ENCODE measurements around the gene BCL2L11.

Gene BCL2L11

GRCh38 chr2:111145951-111146350 lies 25.2 kb downstream of the BCL2L11 start:
- H3K4me3 ChIP-seq (ENCODE audit: low read depth, low read length) = no peak overlapping the region
- in situ Hi-C loops (cut with HindIII; ENCODE audit: low sequenced_read_pairs) = loop anchor here (25.0 kb wide), 1 partner anchor 541 kb away; no protein-coding TSS in a partner anchor
- no peak for DNase-seq (ENCODE audit: low read depth, low spot score)
- TF ChIP-seq, protein P1, sequence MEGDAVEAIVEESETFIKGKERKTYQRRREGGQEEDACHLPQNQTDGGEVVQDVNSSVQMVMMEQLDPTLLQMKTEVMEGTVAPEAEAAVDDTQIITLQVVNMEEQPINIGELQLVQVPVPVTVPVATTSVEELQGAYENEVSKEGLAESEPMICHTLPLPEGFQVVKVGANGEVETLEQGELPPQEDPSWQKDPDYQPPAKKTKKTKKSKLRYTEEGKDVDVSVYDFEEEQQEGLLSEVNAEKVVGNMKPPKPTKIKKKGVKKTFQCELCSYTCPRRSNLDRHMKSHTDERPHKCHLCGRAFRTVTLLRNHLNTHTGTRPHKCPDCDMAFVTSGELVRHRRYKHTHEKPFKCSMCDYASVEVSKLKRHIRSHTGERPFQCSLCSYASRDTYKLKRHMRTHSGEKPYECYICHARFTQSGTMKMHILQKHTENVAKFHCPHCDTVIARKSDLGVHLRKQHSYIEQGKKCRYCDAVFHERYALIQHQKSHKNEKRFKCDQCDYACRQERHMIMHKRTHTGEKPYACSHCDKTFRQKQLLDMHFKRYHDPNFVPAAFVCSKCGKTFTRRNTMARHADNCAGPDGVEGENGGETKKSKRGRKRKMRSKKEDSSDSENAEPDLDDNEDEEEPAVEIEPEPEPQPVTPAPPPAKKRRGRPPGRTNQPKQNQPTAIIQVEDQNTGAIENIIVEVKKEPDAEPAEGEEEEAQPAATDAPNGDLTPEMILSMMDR (IDR thresholded peaks at IDR 0.05; ENCODE audit: low read depth, low read length) = no peak

GRCh38 chr2:111148225-111148873 lies 27.6 kb downstream of the BCL2L11 start:
- TF ChIP-seq, protein P1 (IDR thresholded peaks at IDR 0.05; ENCODE audit: low read depth, low read length) = no peak

GRCh38 chr2:111148925-111149324 lies 28.2 kb downstream of the BCL2L11 start:
- TF ChIP-seq, protein P1 (IDR thresholded peaks at IDR 0.05; ENCODE audit: low read depth, low read length) = no peak
- in situ Hi-C loops (cut with HindIII; ENCODE audit: low sequenced_read_pairs) = loop anchor here (25.0 kb wide), 1 partner anchor 538 kb away; no protein-coding TSS in a partner anchor
- H3K4me3 ChIP-seq (ENCODE audit: low read depth, low read length) = no peak overlapping the region
- no peak for DNase-seq (ENCODE audit: low read depth, low spot score)

More at GRCh38 chr2:111148225-111148873, 27.6 kb downstream of the BCL2L11 start:
- in situ Hi-C loops (cut with HindIII; ENCODE audit: low sequenced_read_pairs) = loop anchor here (25.0 kb wide), 1 partner anchor 539 kb away; no protein-coding TSS in a partner anchor
- no peak overlapping the region for H3K4me3 ChIP-seq (ENCODE audit: low read depth, low read length)
- DNase-seq (ENCODE audit: low read depth, low spot score) = no peak

- no peak overlapping the region for H3K4me3 ChIP-seq (ENCODE audit: low read depth, low read length)
- TF ChIP-seq, protein P1 (IDR thresholded peaks at IDR 0.05; ENCODE audit: low read depth, low read length) = no peak
- no peak for DNase-seq (ENCODE audit: low read depth, low spot score)
- in situ Hi-C loops (cut with HindIII; ENCODE audit: low sequenced_read_pairs) = loop anchor here (25.0 kb wide), 1 partner anchor 537 kb away; no protein-coding TSS in a partner anchor
Observed at GRCh38 chr2:111149882-111150455, 29.3 kb downstream of the BCL2L11 start.

DNA sequence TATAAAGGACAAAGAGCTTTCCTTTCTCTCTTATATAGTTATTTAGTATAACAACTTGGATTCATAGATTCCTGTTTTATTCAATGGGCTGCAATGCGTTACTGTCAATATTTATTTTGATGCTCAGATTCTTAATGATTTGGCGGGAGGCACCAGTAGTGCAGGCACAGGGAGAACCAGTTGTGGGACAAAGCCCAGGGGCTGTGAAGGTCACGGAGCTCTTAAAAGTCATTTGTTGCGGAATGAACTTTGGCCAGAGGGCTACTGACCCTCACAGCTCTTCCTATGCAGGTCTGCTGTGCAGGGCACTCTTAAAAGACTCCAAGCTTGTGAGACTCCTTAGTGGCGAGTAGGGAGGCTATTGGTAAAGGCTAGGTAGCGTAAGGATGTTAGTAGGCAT lies 34.0 kb downstream of the BCL2L11 start:
- no peak for DNase-seq (ENCODE audit: low read depth, low spot score)
- no peak overlapping the region for H3K4me3 ChIP-seq (ENCODE audit: low read depth, low read length)
- in situ Hi-C loops (cut with HindIII; ENCODE audit: low sequenced_read_pairs) = no loop called here
- TF ChIP-seq, protein P1 (IDR thresholded peaks at IDR 0.05; ENCODE audit: low read depth, low read length) = no peak

DNA sequence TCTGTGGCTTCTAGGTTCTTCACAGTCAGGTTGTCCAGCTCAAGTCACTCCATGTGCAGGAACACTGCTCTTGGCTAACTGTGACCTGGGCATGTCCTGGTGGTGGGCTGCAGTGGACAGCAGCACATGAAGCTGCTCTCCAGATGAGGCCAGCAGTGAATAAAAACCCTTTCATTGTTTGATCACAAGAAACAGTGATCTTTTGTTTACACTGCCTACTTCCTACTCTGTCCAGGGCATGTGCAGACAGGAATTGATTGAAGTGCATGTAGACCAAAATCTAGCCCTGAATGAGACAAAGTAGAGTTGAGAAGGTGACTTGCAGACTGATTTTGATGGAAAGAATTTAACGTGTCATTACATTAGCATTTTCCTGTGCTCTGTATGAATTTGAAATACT lies 34.9 kb downstream of the BCL2L11 start:
- no peak for DNase-seq (ENCODE audit: low read depth, low spot score)
- no peak overlapping the region for H3K4me3 ChIP-seq (ENCODE audit: low read depth, low read length)
- in situ Hi-C loops (cut with HindIII; ENCODE audit: low sequenced_read_pairs) = no loop called here
- TF ChIP-seq, protein P1 (IDR thresholded peaks at IDR 0.05; ENCODE audit: low read depth, low read length) = no peak
